ENCODE results near the gene RNGTT. TPM values are rescaled to one million over a fixed set of nuclear protein-coding genes. Genes with fewer than 3 reads are reported as not detected.
"Not testable (repeated sequence)": the region's sequence is repeated elsewhere in the genome, so short reads cannot be mapped to it uniquely, and the experiment has no call there.

Gene RNGTT
- total and polyA plus RNA-seq, 12 donors = 3.1 to 10.9 (median 8.6) TPM

DNA sequence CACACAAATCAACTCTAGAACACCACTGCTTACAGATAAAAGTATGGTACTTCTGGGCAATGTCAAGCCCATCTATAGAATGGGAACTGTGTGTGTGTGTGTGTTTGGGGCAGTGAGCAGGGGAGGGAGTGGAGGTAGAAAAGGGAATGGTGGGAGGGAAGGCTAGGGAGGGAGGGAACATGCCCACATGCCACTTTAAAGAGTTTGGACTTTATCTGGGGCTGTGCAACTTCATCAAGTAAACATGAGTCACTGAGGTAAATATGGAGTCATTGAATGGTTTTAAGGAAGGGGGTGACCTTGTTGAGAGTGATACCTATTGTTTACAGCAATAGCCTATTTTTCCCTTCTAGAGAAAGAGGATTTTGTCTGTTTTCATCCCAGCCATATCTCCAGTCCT, 22.5 kb upstream of the RNGTT start:
- DNase-seq (no peak), ATAC-seq (no peak)
- peaks cover 0 to 12% (median 6%) of the 10 kb centered on the region in 9 donors for H3K4me1 ChIP-seq
- intact Hi-C loops (cut with DNase I) = loop anchor here in 7 of 10 donors (5.0 to 10.0 kb wide), 8 partner anchors 49 to 379 kb away; partner anchors contain the start of genes PNRC1 (in 1 of the 7), SRSF12 (in 1 of the 7) and UBE2J1 (in 1 of the 7)
- TF ChIP-seq, protein P1, sequence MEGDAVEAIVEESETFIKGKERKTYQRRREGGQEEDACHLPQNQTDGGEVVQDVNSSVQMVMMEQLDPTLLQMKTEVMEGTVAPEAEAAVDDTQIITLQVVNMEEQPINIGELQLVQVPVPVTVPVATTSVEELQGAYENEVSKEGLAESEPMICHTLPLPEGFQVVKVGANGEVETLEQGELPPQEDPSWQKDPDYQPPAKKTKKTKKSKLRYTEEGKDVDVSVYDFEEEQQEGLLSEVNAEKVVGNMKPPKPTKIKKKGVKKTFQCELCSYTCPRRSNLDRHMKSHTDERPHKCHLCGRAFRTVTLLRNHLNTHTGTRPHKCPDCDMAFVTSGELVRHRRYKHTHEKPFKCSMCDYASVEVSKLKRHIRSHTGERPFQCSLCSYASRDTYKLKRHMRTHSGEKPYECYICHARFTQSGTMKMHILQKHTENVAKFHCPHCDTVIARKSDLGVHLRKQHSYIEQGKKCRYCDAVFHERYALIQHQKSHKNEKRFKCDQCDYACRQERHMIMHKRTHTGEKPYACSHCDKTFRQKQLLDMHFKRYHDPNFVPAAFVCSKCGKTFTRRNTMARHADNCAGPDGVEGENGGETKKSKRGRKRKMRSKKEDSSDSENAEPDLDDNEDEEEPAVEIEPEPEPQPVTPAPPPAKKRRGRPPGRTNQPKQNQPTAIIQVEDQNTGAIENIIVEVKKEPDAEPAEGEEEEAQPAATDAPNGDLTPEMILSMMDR (IDR thresholded peaks at IDR 0.05) = no peak
- no peaks in the 10 kb centered on the region for H3K9me3 ChIP-seq
- no peaks in the 10 kb centered on the region for H3K27me3 ChIP-seq
- no peaks in the 10 kb centered on the region for H3K36me3 ChIP-seq
- no peak overlapping the region for H3K27ac ChIP-seq
- H3K4me3 ChIP-seq = no peak overlapping the region

DNA sequence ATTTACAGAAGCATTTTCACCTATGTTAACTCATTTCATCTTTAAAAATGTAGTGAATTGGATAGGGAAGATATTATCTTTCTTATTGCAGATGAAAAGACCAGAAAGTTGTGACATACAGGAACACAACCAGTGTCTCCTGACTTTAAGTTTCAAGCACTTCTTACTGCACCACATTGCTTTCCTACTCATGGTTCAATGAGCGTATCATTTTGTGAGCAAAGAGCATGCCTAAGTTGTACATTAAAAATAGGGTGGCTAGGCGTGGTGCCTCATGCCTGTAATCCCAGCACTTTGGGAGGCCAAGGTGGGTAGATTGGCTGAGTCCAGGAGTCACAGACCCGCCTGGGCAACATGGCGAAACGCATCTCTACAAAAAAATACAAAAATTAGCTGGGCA, 21.2 kb upstream of the RNGTT start:
- intact Hi-C loops (cut with DNase I) = loop anchor here in 9 of 10 donors (5.0 to 10.0 kb wide), 17 partner anchors 48 to 388 kb away; partner anchors contain the start of genes PNRC1 (in 4 of the 9), SRSF12 (in 2 of the 9) and UBE2J1 (in 1 of the 9)
- H3K4me3 ChIP-seq = no peak overlapping the region
- no peak for ATAC-seq
- no peak overlapping the region for H3K27ac ChIP-seq
- H3K36me3 ChIP-seq = no peaks in the 10 kb centered on the region
- H3K27me3 ChIP-seq = no peaks in the 10 kb centered on the region
- DNase-seq = no peak
- TF ChIP-seq, protein P1 (IDR thresholded peaks at IDR 0.05) = no peak
- peaks cover 0 to 12% (median 6%) of the 10 kb centered on the region in 9 donors for H3K4me1 ChIP-seq
- 87 to 96% methylated on average over 5 of the region's 5 CpGs for WGBS, 2 donors
- no peaks in the 10 kb centered on the region for H3K9me3 ChIP-seq

DNA sequence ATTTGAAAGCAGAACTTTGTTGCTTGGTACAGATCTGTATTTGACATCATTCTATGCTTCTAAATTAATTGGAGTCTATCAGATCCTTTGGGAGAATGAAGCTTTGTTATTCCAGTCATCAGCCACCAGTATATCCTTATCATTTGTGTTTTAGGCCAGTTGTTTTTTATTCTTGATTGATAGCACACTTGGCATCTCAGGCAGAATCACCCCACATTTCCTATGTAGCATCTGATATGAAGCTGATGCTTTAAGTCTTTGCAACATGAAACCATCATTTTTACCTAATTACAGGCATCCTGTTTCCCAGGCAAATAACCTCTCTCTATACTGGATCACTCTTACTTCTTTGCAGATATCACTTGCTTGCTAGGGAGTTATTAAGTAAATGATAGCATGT, 20.7 kb upstream of the RNGTT start:
- ATAC-seq (no peak), DNase-seq (no peak)
- Histone ChIP-seq H3K4me1 (peaks cover 0 to 12% (median 6%) of the 10 kb centered on the region in 9 donors), H3K27me3 (no peaks in the 10 kb centered on the region), H3K36me3 (no peaks in the 10 kb centered on the region), H3K27ac (no peak overlapping the region), H3K9me3 (no peaks in the 10 kb centered on the region), H3K4me3 (no peak overlapping the region)
- TF ChIP-seq, protein P1 (IDR thresholded peaks at IDR 0.05) = no peak
- intact Hi-C loops (cut with DNase I) = loop anchor here in 9 of 10 donors (5.0 to 10.0 kb wide), 17 partner anchors 48 to 388 kb away; partner anchors contain the start of genes PNRC1 (in 4 of the 9), SRSF12 (in 2 of the 9) and UBE2J1 (in 1 of the 9)

DNA sequence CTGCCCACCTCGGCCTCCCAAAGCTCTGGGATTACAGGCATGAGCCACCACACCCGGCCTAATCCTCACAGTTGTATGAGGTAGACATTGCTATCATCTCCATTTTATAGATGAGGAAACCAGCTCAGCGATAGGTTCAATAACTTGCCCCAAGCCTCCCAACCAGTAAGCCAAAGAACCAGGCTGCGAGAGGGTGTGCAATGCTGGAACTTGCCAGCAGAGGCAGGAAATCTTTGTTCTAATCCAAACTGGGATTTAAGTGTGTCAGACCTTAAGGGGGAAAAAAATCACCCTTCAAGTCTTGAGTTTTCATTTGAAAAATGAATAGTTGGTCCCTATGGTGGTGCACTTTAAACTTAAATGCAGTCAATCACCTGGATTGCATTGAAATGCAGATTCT, 20.1 kb upstream of the RNGTT start:
- Histone ChIP-seq H3K27me3 (no peaks in the 10 kb centered on the region), H3K36me3 (no peaks in the 10 kb centered on the region), H3K4me1 (peaks cover 0 to 12% (median 6%) of the 10 kb centered on the region in 9 donors), H3K4me3 (no peak overlapping the region), H3K27ac (no peak overlapping the region), H3K9me3 (no peaks in the 10 kb centered on the region)
- intact Hi-C loops (cut with DNase I) = loop anchor here (1.0 to 10.0 kb wide), 22 partner anchors 49 to 389 kb away; partner anchors contain the start of genes PNRC1 (in 5 of the 10), SRSF12 (in 2 of the 10) and UBE2J1 (in 1 of the 10)
- WGBS, 2 donors = 66 to 75% methylated on average over 4 of the region's 4 CpGs
- TF ChIP-seq, protein P1 (IDR thresholded peaks at IDR 0.05) = peak; percentile 24 to 63 (median 52)
- DNase-seq (no peak), ATAC-seq (peak; percentile 43 to 86 (median 71))

DNA sequence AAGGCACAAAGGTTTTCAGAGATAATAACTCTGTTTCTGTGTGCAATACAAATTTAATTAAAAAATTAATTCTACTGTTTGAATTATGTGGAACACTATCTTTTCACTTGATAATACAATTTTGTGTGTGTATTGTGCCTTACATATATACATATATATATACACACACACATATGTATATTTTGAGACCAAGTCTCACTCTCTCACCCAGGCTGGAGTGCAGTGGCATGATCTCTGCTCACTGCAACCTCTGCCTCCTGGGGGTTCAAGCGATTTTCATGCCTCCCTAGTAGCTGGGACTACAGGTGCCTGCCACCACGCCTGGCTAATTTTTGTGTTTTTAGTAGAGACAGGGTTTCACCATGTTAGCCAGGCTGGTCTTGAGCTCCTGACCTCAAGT, 19.7 kb upstream of the RNGTT start:
- not testable (repeated sequence) for H3K4me3 ChIP-seq

More for the DNA sequence above, 19.7 kb upstream of the RNGTT start:
- ATAC-seq = peak in 3 of 8 donors; percentile 21 to 30 (median 28)
- not testable (repeated sequence) for H3K27me3 ChIP-seq, H3K9me3 ChIP-seq, DNase-seq, H3K27ac ChIP-seq, H3K36me3 ChIP-seq
- intact Hi-C loops (cut with DNase I) = loop anchor here (1.0 to 10.0 kb wide), 22 partner anchors 49 to 389 kb away; partner anchors contain the start of genes PNRC1 (in 5 of the 10), SRSF12 (in 2 of the 10) and UBE2J1 (in 1 of the 10)
- peaks cover 0 to 12% (median 6%) of the 10 kb centered on the region in 9 donors for H3K4me1 ChIP-seq
- 87 to 95% methylated on average over 2 of the region's 2 CpGs for WGBS, 2 donors

Measured in heart right ventricle (tissue), 16 donors.